ENCODE data around the gene ZRANB1.

ZRANB1 gene

GRCh38 chr10:125015356-125015944 lies 73.5 kb downstream of the ZRANB1 start:
- no peak for TF ChIP-seq ZNF274 (IDR thresholded peaks at IDR 0.05; ENCODE audit: low read depth, low read length)
- no peak overlapping the region for H3K4me3 ChIP-seq (ENCODE audit: low read length)

- no peak for TF ChIP-seq ZNF274 (IDR thresholded peaks at IDR 0.05; ENCODE audit: low read depth, low read length)
- H3K4me3 ChIP-seq (ENCODE audit: low read length), result no peak overlapping the region
These were observed 74.2 kb downstream of the ZRANB1 start for GRCh38 chr10:125016123-125016522.

GRCh38 chr10:125016611-125017202 lies 74.8 kb downstream of the ZRANB1 start:
- no peak for TF ChIP-seq ZNF274 (IDR thresholded peaks at IDR 0.05; ENCODE audit: low read depth, low read length)
- H3K4me3 ChIP-seq (ENCODE audit: low read length), result no peak overlapping the region

- TF ChIP-seq ZNF274 (IDR thresholded peaks at IDR 0.05; ENCODE audit: low read depth, low read length), result no peak
- H3K4me3 ChIP-seq (ENCODE audit: low read length), result no peak overlapping the region
These were observed 75.8 kb downstream of the ZRANB1 start for GRCh38 chr10:125017547-125018298.

GRCh38 chr10:125018576-125019143 lies 76.7 kb downstream of the ZRANB1 start:
- no peak for TF ChIP-seq ZNF274 (IDR thresholded peaks at IDR 0.05; ENCODE audit: low read depth, low read length)
- H3K4me3 ChIP-seq (ENCODE audit: low read length), result no peak overlapping the region

- TF ChIP-seq ZNF274 (IDR thresholded peaks at IDR 0.05; ENCODE audit: low read depth, low read length), result no peak
- H3K4me3 ChIP-seq (ENCODE audit: low read length), result no peak overlapping the region
These were observed 78.5 kb downstream of the ZRANB1 start for GRCh38 chr10:125020386-125020785.

GRCh38 chr10:125020871-125021270 lies 78.9 kb downstream of the ZRANB1 start:
- no peak overlapping the region for H3K4me3 ChIP-seq (ENCODE audit: low read length)
- no peak for TF ChIP-seq ZNF274 (IDR thresholded peaks at IDR 0.05; ENCODE audit: low read depth, low read length)

- no peak overlapping the region for H3K4me3 ChIP-seq (ENCODE audit: low read length)
- TF ChIP-seq ZNF274 (IDR thresholded peaks at IDR 0.05; ENCODE audit: low read depth, low read length), result no peak
These were observed 79.9 kb downstream of the ZRANB1 start for GRCh38 chr10:125021686-125022344.

GRCh38 chr10:125022671-125023070 lies 80.7 kb downstream of the ZRANB1 start:
- H3K4me3 ChIP-seq (ENCODE audit: low read length), result no peak overlapping the region
- no peak for TF ChIP-seq ZNF274 (IDR thresholded peaks at IDR 0.05; ENCODE audit: low read depth, low read length)

- no peak for TF ChIP-seq ZNF274 (IDR thresholded peaks at IDR 0.05; ENCODE audit: low read depth, low read length)
- no peak overlapping the region for H3K4me3 ChIP-seq (ENCODE audit: low read length)
These were observed 81.3 kb downstream of the ZRANB1 start for GRCh38 chr10:125023255-125023654.

GRCh38 chr10:125023862-125024496 lies 82.1 kb downstream of the ZRANB1 start:
- H3K4me3 ChIP-seq (ENCODE audit: low read length), result no peak overlapping the region
- TF ChIP-seq ZNF274 (IDR thresholded peaks at IDR 0.05; ENCODE audit: low read depth, low read length), result no peak

GRCh38 chr10:125024497-125025234 lies 82.7 kb downstream of the ZRANB1 start:
- no peak overlapping the region for H3K4me3 ChIP-seq (ENCODE audit: low read length)
- TF ChIP-seq ZNF274 (IDR thresholded peaks at IDR 0.05; ENCODE audit: low read depth, low read length), result no peak

GRCh38 chr10:125025341-125025740 lies 83.4 kb downstream of the ZRANB1 start:
- no peak overlapping the region for H3K4me3 ChIP-seq (ENCODE audit: low read length)
- no peak for TF ChIP-seq ZNF274 (IDR thresholded peaks at IDR 0.05; ENCODE audit: low read depth, low read length)

All from GM08714 (cell line).